ENCODE data around the gene MS4A4E. TPM values are rescaled to one million over a fixed set of nuclear protein-coding genes. Genes with fewer than 3 reads are reported as not detected.

The MS4A4E gene
- total RNA-seq, 1 donor from 2014 or later = not detected

- intact Hi-C loops (cut with micrococcal nuclease) = loop anchor here (10.0 kb wide), 1 partner anchor 631 kb away; no protein-coding TSS in a partner anchor
- H3K4me3 Mint-ChIP-seq = no peak overlapping the region
- no peak for DNase-seq
- H3K36me3 Mint-ChIP-seq (ENCODE audit: low read depth) = no peaks in the 10 kb centered on the region
- POLR2A ChIA-PET = no interaction called here
- no peaks in the 10 kb centered on the region for H3K27me3 Mint-ChIP-seq
- no peak overlapping the region for H3K27ac Mint-ChIP-seq
- H3K4me1 Mint-ChIP-seq = peaks cover 11% of the 10 kb centered on the region
- no peak for ATAC-seq (ENCODE audit: low read depth)
- no peaks in the 10 kb centered on the region for H3K9me3 Mint-ChIP-seq
- TF ChIP-seq CTCF (IDR thresholded peaks at IDR 0.05) = no peak
- CTCF ChIA-PET = interaction anchor here (0.7 to 3.7 kb wide), 5 partner anchors 8 to 356 kb away, joined by 3 to 34 read pairs (median 3); no protein-coding TSS in a partner anchor
These were observed 20.5 kb upstream of the MS4A4E start for GRCh38 chr11:60263402-60263801.

GRCh38 chr11:60261014-60261413 is 18.1 kb upstream of the MS4A4E start:
- H3K9me3 Mint-ChIP-seq = no peaks in the 10 kb centered on the region
- no peaks in the 10 kb centered on the region for H3K36me3 Mint-ChIP-seq (ENCODE audit: low read depth)
- peaks cover 11% of the 10 kb centered on the region for H3K4me1 Mint-ChIP-seq
- H3K27me3 Mint-ChIP-seq = no peaks in the 10 kb centered on the region
- no peak for TF ChIP-seq CTCF (IDR thresholded peaks at IDR 0.05)
- H3K27ac Mint-ChIP-seq = no peak overlapping the region
- intact Hi-C loops (cut with micrococcal nuclease) = loop anchor here (10.0 kb wide), 1 partner anchor 634 kb away; no protein-coding TSS in a partner anchor
- ATAC-seq (ENCODE audit: low read depth) (no peak), DNase-seq (no peak)
- ChIA-PET CTCF (interaction anchor here (1.6 kb wide), 1 partner anchor 84 kb away, joined by 4 read pairs; no protein-coding TSS in a partner anchor), POLR2A (no interaction called here)
- H3K4me3 Mint-ChIP-seq = no peak overlapping the region

GRCh38 chr11:60257956-60258722 is 15.2 kb upstream of the MS4A4E start:
- intact Hi-C loops (cut with micrococcal nuclease) = no loop called here
- Mint-ChIP-seq H3K9me3 (peaks cover 14% of the 10 kb centered on the region), H3K27me3 (peaks cover 2% of the 10 kb centered on the region), H3K36me3 (ENCODE audit: low read depth) (peaks cover 4% of the 10 kb centered on the region), H3K4me1 (no peaks in the 10 kb centered on the region), H3K4me3 (no peak overlapping the region), H3K27ac (no peak overlapping the region)
- no peak for DNase-seq
- no peak for ATAC-seq (ENCODE audit: low read depth)
- ChIA-PET CTCF (no interaction called here), POLR2A (no interaction called here)
- TF ChIP-seq CTCF (IDR thresholded peaks at IDR 0.05) = no peak

- Mint-ChIP-seq H3K36me3 (ENCODE audit: low read depth) (peaks cover 4% of the 10 kb centered on the region), H3K4me3 (no peak overlapping the region), H3K9me3 (peaks cover 14% of the 10 kb centered on the region), H3K27me3 (peaks cover 6% of the 10 kb centered on the region), H3K27ac (no peak overlapping the region), H3K4me1 (peaks cover 3% of the 10 kb centered on the region)
- ChIA-PET CTCF (no interaction called here), POLR2A (no interaction called here)
- intact Hi-C loops (cut with micrococcal nuclease) = no loop called here
- TF ChIP-seq CTCF (IDR thresholded peaks at IDR 0.05) = no peak
- DNase-seq (no peak), ATAC-seq (ENCODE audit: low read depth) (no peak)
These were observed 9.5 kb upstream of the MS4A4E start for GRCh38 chr11:60252213-60253108.

Measured in activated B cell treated with CpG ODN at 0.5 μM for 24 hours (primary cell).